ENCODE results near the gene TP53BP2.

Gene TP53BP2

DNA sequence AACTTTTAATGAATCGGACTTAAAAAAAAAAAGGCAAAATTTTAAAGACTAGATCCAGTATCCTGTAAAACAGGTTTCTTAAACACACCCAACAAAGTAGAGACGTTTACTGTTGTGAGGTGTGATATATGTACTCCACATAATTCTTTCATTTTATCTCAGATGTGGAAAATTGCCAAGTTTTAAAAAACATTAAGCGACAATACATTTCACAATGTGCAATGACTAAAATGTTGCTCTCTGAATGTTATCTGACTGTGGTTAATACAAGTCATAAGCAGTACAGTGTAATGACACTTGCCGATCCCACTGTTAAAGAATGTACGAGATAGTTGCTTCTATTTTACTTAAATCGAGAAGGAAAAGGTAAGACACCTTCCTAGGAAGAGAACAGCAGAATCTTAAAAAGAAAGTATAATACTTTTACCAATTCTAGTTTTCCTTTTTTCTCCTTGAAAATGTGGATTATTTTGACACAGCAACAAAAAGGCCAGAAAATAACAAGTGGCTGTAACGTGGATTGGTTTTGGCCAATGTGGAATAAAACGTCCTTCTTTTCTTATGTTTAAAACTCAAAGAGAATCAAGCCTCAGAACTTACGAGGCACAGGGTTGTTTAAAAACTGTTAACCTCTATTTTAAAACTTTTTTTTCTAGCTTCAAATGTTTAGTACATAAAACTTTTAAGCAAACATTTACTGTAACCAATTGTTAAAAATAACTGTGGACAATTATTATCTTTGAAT is 51.4 kb downstream of the TP53BP2 start:
- DNase-seq (ENCODE audit: low spot score) = no peak

DNA sequence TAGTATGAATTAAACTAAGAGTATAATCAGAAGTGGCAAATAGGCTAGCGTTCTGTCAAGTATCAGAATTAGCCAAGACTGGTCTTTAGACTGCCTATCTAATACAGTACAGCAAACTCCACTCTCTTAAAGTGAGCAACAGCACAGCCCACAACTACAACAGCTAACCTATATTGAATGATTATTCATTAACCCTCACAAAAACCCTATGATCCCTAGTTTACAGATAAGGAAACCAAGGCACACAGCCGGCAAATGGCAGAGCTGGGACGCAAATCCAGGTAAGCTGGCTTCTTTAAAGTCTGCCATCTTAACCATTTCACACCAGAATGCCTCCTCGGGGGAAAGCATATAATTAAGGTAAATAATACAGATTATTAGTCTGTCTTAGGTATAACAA is 52.0 kb downstream of the TP53BP2 start:
- DNase-seq (ENCODE audit: low spot score) = no peak

DNA sequence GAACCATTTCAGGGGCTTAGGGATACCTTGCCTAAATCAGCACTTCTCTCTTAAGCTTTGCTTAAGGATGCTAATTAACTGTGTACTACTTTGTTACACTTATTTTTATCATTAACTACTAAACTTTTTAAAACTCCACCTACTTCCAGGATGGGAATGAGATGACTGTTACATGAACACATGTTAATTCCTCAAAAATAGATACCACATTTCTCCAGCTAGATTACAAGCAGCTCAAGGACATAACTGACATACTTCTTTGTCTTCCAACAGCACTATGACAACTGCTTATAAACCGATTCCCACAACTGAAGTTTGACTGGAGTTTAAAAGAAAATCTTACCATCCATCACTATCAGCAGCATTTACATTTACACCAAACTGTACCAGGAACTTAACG is 53.7 kb downstream of the TP53BP2 start:
- no peak for DNase-seq (ENCODE audit: low spot score)

DNA sequence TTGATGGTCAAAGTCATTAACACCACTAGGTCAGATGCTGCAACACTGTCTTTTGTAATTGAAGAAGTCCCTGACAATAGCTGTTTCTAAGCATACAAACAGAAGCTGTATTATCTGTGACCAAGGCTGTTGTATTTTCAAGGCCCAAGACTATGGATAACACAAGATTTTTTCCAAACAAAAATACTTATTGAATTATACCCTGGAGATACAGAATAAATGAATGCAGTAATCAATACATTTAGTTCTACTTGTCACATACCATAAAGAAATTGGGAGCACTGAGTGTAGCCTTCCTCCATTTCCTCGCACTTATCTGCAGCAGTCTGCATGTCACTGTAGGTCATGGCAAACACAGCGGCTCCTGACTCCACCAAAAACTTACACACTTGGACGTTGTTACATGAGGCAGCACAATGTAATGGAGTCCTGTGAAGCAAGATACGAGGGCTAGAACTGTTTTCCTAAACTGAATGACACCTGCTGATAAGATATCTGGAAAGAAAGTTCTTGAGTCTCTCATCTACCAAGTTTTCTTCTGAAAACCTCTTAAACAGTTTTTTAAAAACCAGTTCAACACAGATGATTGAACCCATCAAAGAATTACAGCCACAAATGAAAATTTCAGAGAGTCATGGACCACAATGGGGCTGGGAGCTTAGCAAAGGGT is 56.9 kb downstream of the TP53BP2 start:
- no peak for DNase-seq (ENCODE audit: low spot score)

DNA sequence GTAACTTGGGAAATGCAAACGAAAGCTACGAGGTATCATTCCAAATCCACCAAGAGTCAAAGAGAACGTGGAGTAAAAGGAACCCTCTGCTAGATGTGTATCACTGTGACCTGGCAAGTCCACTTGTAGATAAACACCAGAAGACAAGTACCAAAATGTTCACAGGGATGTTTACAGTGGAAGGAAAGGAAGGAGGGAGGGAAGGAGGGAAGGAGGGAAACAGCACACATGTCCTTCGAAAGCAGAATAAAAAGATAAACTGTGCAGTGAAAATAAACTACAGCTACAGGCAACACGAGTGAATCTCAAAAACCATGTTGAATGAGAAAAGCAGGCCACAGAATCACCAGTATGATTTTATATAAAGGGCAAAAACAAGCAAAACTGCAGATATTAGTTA is 59.9 kb downstream of the TP53BP2 start:
- no peak for DNase-seq (ENCODE audit: low spot score)

DNA sequence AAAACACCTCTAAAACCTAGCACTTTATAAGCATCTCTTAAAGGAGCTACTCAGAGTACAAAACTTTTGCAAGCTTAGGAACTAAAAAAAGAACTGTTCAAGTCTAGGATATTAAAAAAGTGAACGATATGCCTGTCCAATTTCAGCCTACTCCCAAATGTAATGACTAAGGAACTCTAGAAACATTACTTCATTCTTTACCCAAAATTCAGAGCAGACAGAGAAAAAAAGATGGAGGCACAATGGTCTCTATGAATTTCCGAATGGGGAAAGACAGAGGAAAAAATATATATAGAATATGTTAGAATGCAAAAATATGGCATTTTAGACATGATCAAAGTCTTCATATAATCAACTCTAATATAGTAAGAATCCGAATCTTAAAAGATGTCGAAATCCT is 61.2 kb downstream of the TP53BP2 start:
- DNase-seq (ENCODE audit: low spot score) = no peak

DNA sequence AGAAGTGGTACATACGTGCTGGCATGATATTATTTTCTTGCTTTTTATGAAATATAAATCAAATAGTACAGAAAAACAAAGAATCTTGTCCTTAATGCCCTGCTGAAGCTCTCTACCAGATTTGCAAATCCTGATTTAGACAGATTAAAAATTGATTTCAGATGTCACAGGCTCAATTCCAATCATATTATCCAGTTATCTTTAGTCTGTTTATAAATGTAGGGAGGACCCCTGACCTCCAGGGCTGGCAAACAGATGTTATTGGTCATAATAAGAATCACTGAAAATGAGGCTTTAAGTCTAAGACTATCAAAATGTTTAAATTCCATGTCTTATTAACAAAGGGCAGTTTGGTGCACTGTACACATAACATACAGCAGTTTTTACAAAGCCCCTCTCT is 62.1 kb downstream of the TP53BP2 start:
- DNase-seq (ENCODE audit: low spot score) = no peak

DNA sequence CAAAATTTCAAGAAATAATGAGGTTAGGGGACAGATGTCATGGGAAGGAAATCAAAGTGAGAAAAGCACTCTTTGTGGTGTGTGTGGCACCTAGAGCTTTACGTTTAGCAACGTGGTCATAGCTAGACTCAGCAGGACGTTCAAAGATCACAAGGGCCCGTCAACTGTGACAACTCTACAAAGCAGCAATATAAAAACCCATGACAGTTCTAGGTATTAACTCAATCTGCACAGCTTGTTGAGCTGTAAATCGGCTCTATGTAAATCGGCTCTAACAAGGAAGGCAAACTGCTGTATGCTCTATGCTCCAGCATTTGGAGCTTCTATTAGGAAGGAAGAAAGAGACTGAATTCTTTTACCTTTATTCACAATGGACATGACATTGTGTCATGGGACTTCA is 64.8 kb downstream of the TP53BP2 start:
- no peak for DNase-seq (ENCODE audit: low spot score)

DNA sequence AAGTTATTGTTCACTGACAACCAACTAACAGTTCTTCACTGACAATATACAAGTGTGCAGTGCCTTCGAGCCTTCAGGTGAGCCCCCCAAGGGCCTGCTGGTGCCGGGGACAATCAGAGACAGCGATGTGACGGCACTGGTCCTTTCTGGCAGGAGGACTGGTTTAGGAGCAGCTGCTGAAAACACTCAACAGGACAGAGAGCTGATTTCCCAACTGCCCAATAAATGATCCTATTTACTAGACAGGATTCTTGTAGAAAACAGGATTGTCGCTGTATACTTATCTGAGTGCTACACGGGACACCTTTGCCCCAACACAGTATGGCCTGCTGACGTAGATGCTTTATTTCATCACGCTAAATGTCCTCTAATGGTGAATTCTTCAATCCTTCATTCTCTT is 65.4 kb downstream of the TP53BP2 start:
- DNase-seq (ENCODE audit: low spot score) = no peak

DNA sequence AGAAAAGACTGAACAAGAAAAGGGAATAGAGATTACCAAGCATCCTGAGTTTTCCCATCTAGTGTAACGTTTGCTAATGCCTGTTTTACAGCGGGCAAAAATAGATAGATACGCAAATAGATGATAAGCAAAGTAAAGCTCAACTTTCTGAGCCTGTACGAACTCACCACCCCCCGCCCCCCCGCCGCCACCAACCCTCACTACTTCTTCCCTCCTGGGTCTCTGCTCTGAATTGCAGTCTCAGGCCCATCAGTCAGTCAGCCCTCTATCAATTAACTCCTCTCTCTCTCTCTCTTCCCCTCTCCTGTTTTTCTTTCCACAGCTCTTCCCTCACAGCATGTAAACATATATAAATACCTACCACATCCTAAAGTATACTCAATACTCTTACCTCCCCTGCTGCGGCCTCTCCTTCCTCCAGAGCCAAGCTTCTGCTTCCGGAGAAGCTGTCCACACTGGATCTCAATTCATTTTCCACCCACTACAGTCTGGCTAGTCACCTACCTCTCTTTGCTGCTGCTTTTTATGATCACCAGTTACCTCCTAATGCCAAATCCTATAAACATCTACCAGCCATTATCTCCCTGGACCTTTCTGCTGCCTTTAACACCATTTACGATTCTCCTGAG is 68.8 kb downstream of the TP53BP2 start:
- no peak for DNase-seq (ENCODE audit: low spot score)

DNA sequence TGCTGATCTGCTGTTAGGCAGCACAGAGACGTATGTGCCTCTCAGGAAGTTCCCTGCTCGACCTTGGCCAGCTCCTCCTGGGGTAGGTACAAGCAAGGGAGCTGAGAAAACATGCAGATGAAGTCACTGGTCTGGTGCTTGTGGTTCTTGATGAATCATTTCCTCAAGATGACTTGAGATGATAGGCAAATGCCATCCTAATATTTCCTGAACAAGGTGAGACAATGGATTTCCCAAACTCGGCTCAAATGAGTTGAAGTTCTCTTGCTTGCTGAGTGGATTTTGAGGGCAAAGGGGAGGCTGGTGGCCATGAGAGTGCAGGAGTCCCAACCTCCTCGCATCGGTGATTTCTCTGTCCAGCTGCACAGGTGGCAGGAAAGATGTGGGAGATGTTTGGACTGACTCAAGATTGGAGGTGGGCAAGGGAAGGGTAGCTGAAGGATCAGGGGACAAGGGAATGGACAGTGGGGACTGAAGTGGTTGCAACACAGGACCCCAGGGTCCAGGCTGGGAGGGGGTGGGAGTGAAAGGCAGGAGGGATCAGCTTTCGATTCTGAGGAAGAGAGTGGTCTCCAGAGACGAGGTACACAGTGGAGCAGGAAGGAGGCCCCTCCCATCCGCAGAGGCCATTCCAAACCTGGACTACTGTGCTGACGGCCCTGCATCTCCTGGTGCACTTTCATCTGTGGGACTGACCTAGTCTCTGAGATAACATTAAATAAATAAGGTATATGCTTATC is 69.5 kb downstream of the TP53BP2 start:
- no peak for DNase-seq (ENCODE audit: low spot score)

DNA sequence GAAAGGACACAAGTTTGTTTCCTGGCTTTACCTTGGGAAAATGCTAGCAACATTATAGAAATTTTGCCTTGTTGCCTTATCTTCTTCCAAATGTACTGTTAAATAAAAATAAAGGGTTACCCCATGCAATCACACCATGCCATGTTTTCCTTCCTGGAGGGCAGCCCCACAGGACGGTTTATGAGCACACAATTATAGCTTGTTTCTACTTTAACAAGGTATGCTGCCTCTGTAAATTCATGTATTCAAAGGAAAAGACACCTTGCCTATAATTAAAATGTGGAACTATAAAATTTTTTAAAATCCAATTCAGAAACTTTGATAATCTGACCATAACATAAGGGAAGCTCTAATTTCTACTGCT is 70.1 kb downstream of the TP53BP2 start:
- no peak for DNase-seq (ENCODE audit: low spot score)

DNA sequence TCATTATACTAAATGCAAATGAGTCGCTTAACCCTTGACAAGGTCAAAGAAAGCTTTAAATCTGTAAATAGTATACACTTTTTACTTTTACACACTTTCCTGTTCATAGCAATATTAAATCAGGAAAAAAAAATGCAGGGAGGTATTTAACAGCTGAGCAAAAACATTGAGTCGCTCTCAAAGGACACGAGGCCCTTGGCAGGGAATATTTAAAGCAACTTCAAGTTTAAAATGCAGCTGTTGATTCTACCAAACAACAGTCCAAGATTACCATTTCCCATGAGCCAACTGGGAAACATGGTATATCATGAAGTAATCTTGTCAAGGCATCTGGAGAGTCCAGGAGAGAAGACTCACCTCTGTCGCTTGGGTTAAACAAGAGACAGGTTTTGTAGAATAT is 70.7 kb downstream of the TP53BP2 start:
- no peak for DNase-seq (ENCODE audit: low spot score)

DNA sequence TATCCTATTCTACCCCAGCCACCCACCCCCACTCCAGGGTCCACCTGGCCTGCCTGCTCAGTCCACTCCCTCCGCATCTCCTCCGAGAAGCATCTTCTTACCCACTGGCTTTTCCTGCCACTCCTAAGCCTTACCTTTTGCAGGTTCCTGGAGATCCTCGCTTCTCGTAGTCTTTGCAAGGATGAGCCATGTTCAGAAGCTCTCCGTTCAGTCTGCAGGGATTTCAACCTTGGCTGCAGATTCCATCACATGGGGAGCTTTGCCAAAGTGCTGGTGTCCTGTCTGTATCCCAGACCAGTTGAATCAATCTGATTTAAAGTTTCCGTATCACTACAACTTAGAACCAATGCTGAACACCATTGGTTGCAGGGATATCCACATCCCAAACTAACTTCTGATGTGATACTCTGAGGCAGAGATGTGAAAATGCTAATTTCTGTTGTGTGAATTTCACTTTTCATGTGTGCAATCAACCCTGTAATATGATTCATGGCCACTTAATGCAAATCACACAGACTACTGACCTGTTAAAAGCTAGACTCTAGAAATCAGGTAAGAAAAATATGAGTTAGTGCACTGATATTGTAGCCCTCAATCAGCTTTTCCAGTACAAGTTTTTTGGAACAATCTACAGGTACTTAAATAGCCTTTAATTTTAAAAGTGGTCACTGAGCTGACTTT is 71.5 kb downstream of the TP53BP2 start:
- no peak for DNase-seq (ENCODE audit: low spot score)

DNA sequence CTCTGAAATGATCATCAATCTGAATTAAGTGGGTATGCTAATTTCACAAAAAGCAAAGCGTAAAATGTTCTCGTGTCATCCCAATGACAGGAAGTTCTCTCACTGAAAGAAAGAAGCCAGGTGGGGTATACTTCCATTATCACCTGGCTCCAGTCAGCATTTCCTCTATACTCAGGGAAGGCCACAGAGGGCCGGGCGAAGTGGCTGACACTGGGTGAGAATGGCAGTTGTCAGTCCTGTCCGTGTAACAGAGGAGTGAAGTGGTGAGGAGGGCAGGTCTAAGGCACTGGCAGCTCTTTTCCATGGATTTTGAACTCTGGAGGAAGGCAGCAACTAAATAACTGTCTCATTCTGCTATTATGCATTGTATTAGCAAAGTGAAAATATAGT is 73.0 kb downstream of the TP53BP2 start:
- no peak for DNase-seq (ENCODE audit: low spot score)

DNA sequence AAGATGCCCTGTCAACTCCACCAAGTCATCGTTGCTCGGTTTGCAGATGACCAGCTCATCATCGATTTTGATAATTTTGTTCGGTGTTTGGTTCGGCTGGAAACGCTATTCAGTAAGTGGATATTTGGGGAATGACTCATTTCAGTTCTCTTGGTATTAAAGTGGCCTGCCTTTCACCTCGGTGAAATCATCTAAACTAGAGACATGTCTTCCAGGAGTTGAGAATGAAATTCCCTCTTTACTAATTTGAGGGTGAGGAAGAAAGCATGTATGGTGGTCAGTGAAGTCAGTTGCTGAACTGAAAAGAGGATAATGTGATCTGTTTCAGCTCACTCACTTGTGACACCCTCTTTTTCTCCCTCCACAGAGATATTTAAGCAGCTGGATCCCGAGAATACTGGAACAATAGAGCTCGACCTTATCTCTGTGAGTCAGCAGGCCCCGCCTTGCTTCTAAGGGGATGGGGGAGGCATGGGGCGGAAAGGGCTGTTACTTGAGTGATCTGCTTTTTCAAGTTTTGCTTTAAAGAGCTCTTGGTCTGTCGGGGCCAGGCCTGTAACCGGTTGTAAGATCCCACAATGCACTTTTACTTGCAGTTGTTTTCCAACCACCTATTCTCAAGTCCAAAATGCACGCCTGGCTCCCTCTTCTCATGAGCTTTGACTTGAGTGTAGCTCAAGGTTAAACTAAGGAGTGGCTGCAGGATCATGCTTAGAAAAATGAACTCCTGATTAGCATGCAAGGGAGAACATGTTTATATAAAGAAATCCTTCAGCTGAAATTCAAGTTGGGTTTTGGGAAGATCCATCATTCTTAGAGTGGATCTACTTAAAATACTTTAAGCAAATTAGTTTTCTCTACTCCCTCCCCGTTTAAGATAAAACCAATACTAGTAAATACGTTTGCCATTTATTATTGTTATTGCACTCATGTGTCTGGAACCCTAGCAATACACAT is 73.7 kb downstream of the TP53BP2 start:
- DNase-seq (ENCODE audit: low spot score) = no peak

DNA sequence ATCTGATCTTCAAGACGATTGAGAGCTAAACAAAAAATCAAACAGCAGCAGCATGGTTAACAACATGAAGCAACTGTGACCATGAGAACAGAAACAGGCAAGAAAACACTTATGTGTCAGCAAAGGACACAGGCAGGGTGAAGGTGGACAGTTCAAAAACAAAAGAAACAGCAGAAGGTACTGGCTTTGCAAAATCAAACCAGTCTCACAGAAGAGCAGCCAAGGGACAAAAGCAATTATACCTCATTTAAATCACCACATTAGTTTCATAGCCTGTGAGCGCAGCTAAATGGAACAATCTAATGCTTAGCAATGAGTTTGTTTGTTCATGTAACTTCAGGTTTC is 74.3 kb downstream of the TP53BP2 start:
- no peak for DNase-seq (ENCODE audit: low spot score)

DNA sequence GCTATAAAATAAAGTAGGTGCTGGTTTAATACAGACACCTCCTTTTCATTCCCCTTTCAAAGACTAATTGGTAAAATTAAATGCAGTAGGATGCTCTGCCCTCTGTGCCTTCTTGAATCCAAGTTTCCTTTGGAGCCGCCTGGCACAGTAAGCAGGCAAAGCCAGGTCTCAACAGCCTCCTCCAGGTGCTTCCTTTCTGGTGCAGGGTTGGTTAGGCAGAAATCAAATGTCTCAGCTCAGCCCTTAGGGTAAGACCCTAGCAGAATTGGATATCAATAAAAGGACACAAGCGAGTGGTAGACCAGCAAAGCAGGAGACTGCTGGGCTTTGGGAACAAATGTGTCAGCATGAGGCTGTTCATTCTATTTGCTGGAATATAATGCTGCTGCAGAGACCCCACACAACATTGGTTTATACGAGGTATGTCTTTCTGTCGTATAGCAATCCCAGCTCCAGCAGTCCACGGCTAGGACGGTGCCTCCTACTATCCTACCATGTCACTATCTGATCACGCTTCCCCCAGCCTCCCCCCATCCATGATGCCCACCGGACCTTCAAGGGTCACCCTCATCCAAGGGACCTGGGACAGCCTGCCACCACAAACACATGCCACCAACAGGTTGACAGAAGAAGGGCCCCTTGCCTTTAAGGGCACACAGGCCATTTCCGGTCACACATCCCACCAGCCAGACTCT is 75.0 kb downstream of the TP53BP2 start:
- DNase-seq (ENCODE audit: low spot score) = no peak

DNA sequence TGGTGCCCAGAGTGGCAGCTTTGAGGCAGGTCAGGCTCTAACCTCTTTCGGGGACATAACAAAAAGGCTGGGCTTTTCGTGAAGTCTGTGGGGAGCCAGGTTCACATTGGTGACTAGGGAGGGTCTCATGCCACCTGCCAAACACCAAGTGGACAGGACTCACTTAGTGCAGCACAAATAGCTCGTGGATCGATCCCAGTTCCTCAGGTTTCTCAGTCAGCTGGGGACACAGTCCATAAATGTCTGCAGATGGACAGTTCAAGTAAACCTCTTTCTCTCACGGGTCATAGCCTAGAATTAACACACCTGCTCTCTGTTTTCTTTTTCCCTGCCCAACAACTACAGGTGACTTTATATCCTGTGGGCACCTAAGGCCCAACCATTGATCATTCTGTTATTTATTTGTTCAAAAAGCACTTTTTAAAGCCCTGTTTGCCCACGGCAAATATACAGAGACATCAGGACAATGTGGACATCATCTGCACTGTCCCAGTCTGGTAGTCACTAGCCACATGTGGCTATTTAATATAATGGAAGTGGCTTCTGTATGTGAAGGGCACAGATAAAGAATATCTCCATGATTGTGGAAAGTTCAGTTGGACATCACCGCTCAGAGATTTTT is 79.9 kb downstream of the TP53BP2 start:
- no peak for DNase-seq (ENCODE audit: low spot score)

DNA sequence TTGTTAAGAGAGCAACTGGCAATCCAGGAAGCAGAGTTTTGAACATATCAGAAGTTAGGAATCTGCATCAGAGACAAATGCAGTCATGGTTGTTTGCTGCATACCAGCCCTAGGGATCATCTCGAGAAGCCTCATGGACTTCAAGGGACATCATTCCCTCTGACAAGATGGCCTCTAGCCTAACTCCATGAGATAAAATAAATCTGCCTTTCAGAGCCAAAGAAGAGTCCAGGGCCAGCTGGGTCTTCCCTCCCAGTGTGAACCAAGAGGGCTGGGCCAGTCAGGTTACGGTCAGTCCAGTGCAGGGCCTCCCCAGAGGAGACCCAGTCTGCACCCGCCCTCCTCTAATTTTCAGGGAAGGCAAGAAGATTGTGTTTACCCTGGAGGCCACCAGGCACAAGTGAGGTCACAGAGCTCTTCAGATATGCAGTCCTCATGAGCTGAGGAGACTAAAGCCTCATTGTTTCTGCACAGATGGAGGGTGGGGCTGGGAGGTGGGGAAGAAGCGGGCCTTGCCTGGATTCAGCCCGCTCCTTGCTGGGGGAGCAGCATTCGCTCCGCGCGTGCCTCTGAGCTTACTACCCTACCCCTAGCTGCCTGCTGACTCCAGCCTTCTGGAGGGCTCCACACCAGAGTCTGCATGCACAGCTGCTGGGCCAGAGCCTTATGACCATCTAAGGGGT is 80.6 kb downstream of the TP53BP2 start:
- DNase-seq (ENCODE audit: low spot score) = no peak

Measured in germinal center (tissue), 1 donor.